Mucosa of rectum (tissue), 2 donors: ENCODE data around the gene C1QTNF6.
A peak's percentile ranks its signal among the peaks of the same experiment; 100 is the strongest.

Source experiments
- H3K27ac ChIP-seq, 2 donors: one replicate each; pipeline ENCODE4 v1.7.0; 2013; ENCODE audit warnings: inconsistent platforms in 2 of 2, low read depth in 2 of 2, low read length in 2 of 2
- H3K27me3 ChIP-seq, 2 donors: one replicate each; pipeline ENCODE4 v1.7.0; 2013; ENCODE audit warnings: low read length in 2 of 2; ENCODE audit not compliant: control insufficient read depth in 2 of 2, insufficient read depth in 2 of 2
- H3K36me3 ChIP-seq, 2 donors: one replicate each; pipeline ENCODE4 v1.7.0; 2013; ENCODE audit warnings: low read length in 2 of 2; ENCODE audit not compliant: control insufficient read depth in 2 of 2, insufficient read depth in 2 of 2
- H3K4me1 ChIP-seq, 2 donors: one replicate each; pipeline ENCODE4 v1.7.0; 2013; ENCODE audit warnings: low read length in 2 of 2, mild to moderate bottlenecking in 1 of 2; ENCODE audit not compliant: control insufficient read depth in 2 of 2, insufficient read depth in 2 of 2
- H3K4me3 ChIP-seq, 2 donors: one replicate each; pipeline ENCODE4 v1.7.0; 2013; ENCODE audit warnings: low read length in 2 of 2
- H3K9ac ChIP-seq, 2 donors: one replicate each; pipeline ENCODE4 v1.7.0; 2013; ENCODE audit warnings: low read length in 2 of 2, low read depth in 1 of 2, mild to moderate bottlenecking in 1 of 2
- H3K9me3 ChIP-seq, 2 donors: one replicate each; pipeline ENCODE4 v1.7.0; 2013; ENCODE audit warnings: low read length in 2 of 2; ENCODE audit not compliant: control insufficient read depth in 2 of 2
- donor health status: healthy.
- donor health status: Normal muscosa, but diverticular disease.

Gene C1QTNF6

GRCh38 chr22:37167981-37168647 lies 19.9 kb downstream of the C1QTNF6 start:
- H3K9me3 ChIP-seq = no peaks in the 10 kb centered on the region
- H3K27me3 ChIP-seq = no peaks in the 10 kb centered on the region
- H3K4me1 ChIP-seq = peaks cover 30 to 33% of the 10 kb centered on the region in 2 donors
- H3K27ac ChIP-seq = peak overlapping the region; percentile 77 to 85
- H3K9ac ChIP-seq = peak overlapping the region; percentile 59 to 64
- H3K4me3 ChIP-seq = peak overlapping the region in 1 of 2 donors; percentile 23
- H3K36me3 ChIP-seq = no peaks in the 10 kb centered on the region

GRCh38 chr22:37167176-37167980 lies 20.7 kb downstream of the C1QTNF6 start:
- Histone ChIP-seq H3K4me1 (peaks cover 30 to 37% of the 10 kb centered on the region in 2 donors), H3K36me3 (no peaks in the 10 kb centered on the region), H3K4me3 (peak overlapping the region; percentile 14 to 58), H3K9me3 (no peaks in the 10 kb centered on the region), H3K27me3 (no peaks in the 10 kb centered on the region), H3K27ac (peak overlapping the region; percentile 77 to 85), H3K9ac (peak overlapping the region; percentile 59 to 64)

GRCh38 chr22:37166675-37167066 lies 21.4 kb downstream of the C1QTNF6 start:
- Histone ChIP-seq H3K4me1 (peaks cover 30 to 41% of the 10 kb centered on the region in 2 donors), H3K9ac (peak overlapping the region; percentile 59 to 63)

GRCh38 chr22:37165940-37166674 lies 21.9 kb downstream of the C1QTNF6 start:
- Histone ChIP-seq H3K27me3 (no peaks in the 10 kb centered on the region), H3K4me1 (peaks cover 30 to 41% of the 10 kb centered on the region in 2 donors), H3K4me3 (peak overlapping the region in 1 of 2 donors; percentile 58), H3K9ac (no peak overlapping the region), H3K9me3 (no peaks in the 10 kb centered on the region), H3K27ac (peak overlapping the region in 1 of 2 donors; percentile 85), H3K36me3 (no peaks in the 10 kb centered on the region)

More at GRCh38 chr22:37166675-37167066, 21.4 kb downstream of the C1QTNF6 start:
- H3K9me3 ChIP-seq = no peaks in the 10 kb centered on the region
- peak overlapping the region; percentile 77 to 85 for H3K27ac ChIP-seq
- H3K27me3 ChIP-seq = no peaks in the 10 kb centered on the region
- peak overlapping the region; percentile 44 to 58 for H3K4me3 ChIP-seq
- no peaks in the 10 kb centered on the region for H3K36me3 ChIP-seq

GRCh38 chr22:37165066-37165465 lies 23.0 kb downstream of the C1QTNF6 start:
- H3K4me3 ChIP-seq = no peak overlapping the region
- no peaks in the 10 kb centered on the region for H3K36me3 ChIP-seq
- H3K9ac ChIP-seq = no peak overlapping the region
- no peak overlapping the region for H3K27ac ChIP-seq
- no peaks in the 10 kb centered on the region for H3K27me3 ChIP-seq
- peaks cover 30 to 41% of the 10 kb centered on the region in 2 donors for H3K4me1 ChIP-seq
- H3K9me3 ChIP-seq = no peaks in the 10 kb centered on the region

GRCh38 chr22:37164505-37164887 lies 23.6 kb downstream of the C1QTNF6 start:
- peaks cover 30 to 41% of the 10 kb centered on the region in 2 donors for H3K4me1 ChIP-seq
- no peak overlapping the region for H3K9ac ChIP-seq
- H3K27ac ChIP-seq = peak overlapping the region in 1 of 2 donors; percentile 75

GRCh38 chr22:37163575-37164504 lies 24.2 kb downstream of the C1QTNF6 start:
- H3K9ac ChIP-seq = no peak overlapping the region
- no peaks in the 10 kb centered on the region for H3K27me3 ChIP-seq
- peak overlapping the region in 1 of 2 donors; percentile 75 for H3K27ac ChIP-seq
- H3K4me3 ChIP-seq = no peak overlapping the region
- peaks cover 30 to 41% of the 10 kb centered on the region in 2 donors for H3K4me1 ChIP-seq
- no peaks in the 10 kb centered on the region for H3K36me3 ChIP-seq
- no peaks in the 10 kb centered on the region for H3K9me3 ChIP-seq

More at GRCh38 chr22:37164505-37164887, 23.6 kb downstream of the C1QTNF6 start:
- H3K4me3 ChIP-seq = no peak overlapping the region
- H3K27me3 ChIP-seq = no peaks in the 10 kb centered on the region
- H3K9me3 ChIP-seq = no peaks in the 10 kb centered on the region
- no peaks in the 10 kb centered on the region for H3K36me3 ChIP-seq

- Histone ChIP-seq H3K27ac (peak overlapping the region in 1 of 2 donors; percentile 75), H3K27me3 (peaks cover 0 to 4% of the 10 kb centered on the region in 2 donors), H3K9me3 (no peaks in the 10 kb centered on the region), H3K9ac (peak overlapping the region in 1 of 2 donors; percentile 17), H3K4me3 (no peak overlapping the region), H3K4me1 (peaks cover 23 to 34% of the 10 kb centered on the region in 2 donors), H3K36me3 (no peaks in the 10 kb centered on the region)
These were observed 25.0 kb downstream of the C1QTNF6 start for GRCh38 chr22:37163096-37163489.
